ENCODE data around the gene FBLN1. TPM values are rescaled to one million over a fixed set of nuclear protein-coding genes. Genes with fewer than 3 reads are reported as not detected.

Gene FBLN1
- total RNA-seq, 1 experiment from 2014 or later, result 23.4 TPM

DNA sequence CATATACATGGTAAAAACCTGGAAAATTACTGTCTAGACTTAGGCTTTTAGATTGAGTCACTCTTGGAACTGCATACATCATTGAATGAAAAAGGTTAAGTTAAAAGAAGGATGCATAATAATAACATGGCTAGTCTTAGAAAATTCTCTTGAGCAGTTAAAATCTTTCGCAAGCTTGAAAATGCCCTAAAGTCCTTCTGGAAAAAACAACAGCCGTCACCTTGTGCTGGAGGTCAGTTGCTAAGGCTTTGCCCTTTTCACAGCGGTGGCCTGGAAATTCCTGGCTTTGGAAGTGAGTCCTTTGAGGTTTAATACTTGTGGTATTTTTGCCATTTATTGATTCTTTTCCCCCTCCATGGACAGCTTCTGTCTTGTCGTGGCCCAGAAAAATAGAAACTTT lies 17.4 kb upstream of the FBLN1 start:
- no peak overlapping the region for H3K4me2 ChIP-seq (ENCODE audit: low read length)
- BruUV-seq (replicated peaks), result no TSS peak
- no peak for DNase-seq (ENCODE audit: low read depth, low spot score)
- no peak for TF ChIP-seq MAX (IDR thresholded peaks at IDR 0.05)
- TF ChIP-seq EZH2 (IDR thresholded peaks at IDR 0.05), result no peak
- TF ChIP-seq ZNF274 (IDR thresholded peaks at IDR 0.05; ENCODE audit: low read depth, low read length), result no peak
- TF ChIP-seq CBX3 (IDR thresholded peaks at IDR 0.05; ENCODE audit: low read depth), result no peak
- TF ChIP-seq CEBPB (IDR thresholded peaks at IDR 0.05; ENCODE audit: low read depth), result no peak
- no peak for TF ChIP-seq TCF7L2 (IDR thresholded peaks at IDR 0.05; ENCODE audit: borderline replicate concordance, extremely low read depth, insufficient read depth, insufficient read length)
- no peak for TF ChIP-seq SRF (IDR thresholded peaks at IDR 0.05; ENCODE audit: low read depth)
- TF ChIP-seq, protein P1, sequence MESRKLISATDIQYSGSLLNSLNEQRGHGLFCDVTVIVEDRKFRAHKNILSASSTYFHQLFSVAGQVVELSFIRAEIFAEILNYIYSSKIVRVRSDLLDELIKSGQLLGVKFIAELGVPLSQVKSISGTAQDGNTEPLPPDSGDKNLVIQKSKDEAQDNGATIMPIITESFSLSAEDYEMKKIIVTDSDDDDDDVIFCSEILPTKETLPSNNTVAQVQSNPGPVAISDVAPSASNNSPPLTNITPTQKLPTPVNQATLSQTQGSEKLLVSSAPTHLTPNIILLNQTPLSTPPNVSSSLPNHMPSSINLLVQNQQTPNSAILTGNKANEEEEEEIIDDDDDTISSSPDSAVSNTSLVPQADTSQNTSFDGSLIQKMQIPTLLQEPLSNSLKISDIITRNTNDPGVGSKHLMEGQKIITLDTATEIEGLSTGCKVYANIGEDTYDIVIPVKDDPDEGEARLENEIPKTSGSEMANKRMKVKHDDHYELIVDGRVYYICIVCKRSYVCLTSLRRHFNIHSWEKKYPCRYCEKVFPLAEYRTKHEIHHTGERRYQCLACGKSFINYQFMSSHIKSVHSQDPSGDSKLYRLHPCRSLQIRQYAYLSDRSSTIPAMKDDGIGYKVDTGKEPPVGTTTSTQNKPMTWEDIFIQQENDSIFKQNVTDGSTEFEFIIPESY (IDR thresholded peaks at IDR 0.05; ENCODE audit: extremely low read depth, insufficient replicate concordance, low read length), result no peak
- TF ChIP-seq, protein P2, sequence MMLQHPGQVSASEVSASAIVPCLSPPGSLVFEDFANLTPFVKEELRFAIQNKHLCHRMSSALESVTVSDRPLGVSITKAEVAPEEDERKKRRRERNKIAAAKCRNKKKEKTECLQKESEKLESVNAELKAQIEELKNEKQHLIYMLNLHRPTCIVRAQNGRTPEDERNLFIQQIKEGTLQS (IDR thresholded peaks at IDR 0.05), result no peak
- TF ChIP-seq POLR2AphosphoS5 (IDR thresholded peaks at IDR 0.05; ENCODE audit: low read depth, low read length), result no peak
- TF ChIP-seq ZFX (IDR thresholded peaks at IDR 0.05), result no peak
- TF ChIP-seq, protein P3, sequence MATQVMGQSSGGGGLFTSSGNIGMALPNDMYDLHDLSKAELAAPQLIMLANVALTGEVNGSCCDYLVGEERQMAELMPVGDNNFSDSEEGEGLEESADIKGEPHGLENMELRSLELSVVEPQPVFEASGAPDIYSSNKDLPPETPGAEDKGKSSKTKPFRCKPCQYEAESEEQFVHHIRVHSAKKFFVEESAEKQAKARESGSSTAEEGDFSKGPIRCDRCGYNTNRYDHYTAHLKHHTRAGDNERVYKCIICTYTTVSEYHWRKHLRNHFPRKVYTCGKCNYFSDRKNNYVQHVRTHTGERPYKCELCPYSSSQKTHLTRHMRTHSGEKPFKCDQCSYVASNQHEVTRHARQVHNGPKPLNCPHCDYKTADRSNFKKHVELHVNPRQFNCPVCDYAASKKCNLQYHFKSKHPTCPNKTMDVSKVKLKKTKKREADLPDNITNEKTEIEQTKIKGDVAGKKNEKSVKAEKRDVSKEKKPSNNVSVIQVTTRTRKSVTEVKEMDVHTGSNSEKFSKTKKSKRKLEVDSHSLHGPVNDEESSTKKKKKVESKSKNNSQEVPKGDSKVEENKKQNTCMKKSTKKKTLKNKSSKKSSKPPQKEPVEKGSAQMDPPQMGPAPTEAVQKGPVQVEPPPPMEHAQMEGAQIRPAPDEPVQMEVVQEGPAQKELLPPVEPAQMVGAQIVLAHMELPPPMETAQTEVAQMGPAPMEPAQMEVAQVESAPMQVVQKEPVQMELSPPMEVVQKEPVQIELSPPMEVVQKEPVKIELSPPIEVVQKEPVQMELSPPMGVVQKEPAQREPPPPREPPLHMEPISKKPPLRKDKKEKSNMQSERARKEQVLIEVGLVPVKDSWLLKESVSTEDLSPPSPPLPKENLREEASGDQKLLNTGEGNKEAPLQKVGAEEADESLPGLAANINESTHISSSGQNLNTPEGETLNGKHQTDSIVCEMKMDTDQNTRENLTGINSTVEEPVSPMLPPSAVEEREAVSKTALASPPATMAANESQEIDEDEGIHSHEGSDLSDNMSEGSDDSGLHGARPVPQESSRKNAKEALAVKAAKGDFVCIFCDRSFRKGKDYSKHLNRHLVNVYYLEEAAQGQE (IDR thresholded peaks at IDR 0.05; ENCODE audit: low read depth), result no peak
- TF ChIP-seq SIN3A (IDR thresholded peaks at IDR 0.05; ENCODE audit: low read depth), result no peak
- TF ChIP-seq ELF1 (IDR thresholded peaks at IDR 0.05; ENCODE audit: borderline replicate concordance, low read depth), result no peak
- TF ChIP-seq RAD21 (IDR thresholded peaks at IDR 0.05; ENCODE audit: low read depth), result no peak
- TF ChIP-seq POLR2A (IDR thresholded peaks at IDR 0.05; ENCODE audit: borderline replicate concordance, extremely low read depth, insufficient read depth, insufficient read length), result no peak
- TF ChIP-seq JUND (IDR thresholded peaks at IDR 0.05), result no peak
- TF ChIP-seq EZH2phosphoT487 (IDR thresholded peaks at IDR 0.05; ENCODE audit: borderline replicate concordance), result no peak
- TF ChIP-seq EGR1 (IDR thresholded peaks at IDR 0.05; ENCODE audit: low read depth), result no peak
- intact Hi-C loops (cut with micrococcal nuclease), result no loop called here
- H2AFZ ChIP-seq (ENCODE audit: low read depth, low read length, poor library complexity, severe bottlenecking), result no peak overlapping the region
- RAD21 ChIA-PET (ENCODE audit: low non-redundant PET in 1 of 2, low total read pairs in 2 of 2, uncharacterized antibody in 2 of 2, unreplicated experiment in 2 of 2), result no interaction called here
- H3K4me3 ChIP-seq (replicated peaks in 1 of 2; ENCODE audit: low read depth in 1 of 2, low read length in 2 of 2), result no peak overlapping the region
- H3K79me2 ChIP-seq (ENCODE audit: insufficient read depth, low read length), result no peaks in the 10 kb centered on the region
- no peak overlapping the region for H3K9ac ChIP-seq (ENCODE audit: low read length)
- POLR2A ChIA-PET, result no interaction called here
- no peaks in the 10 kb centered on the region for H3K9me2 ChIP-seq (ENCODE audit: insufficient read depth)
- no peaks in the 10 kb centered on the region for H3K27me3 ChIP-seq (ENCODE audit: insufficient read depth, low read length)
- CTCF ChIA-PET, result no interaction called here
- H3K27ac ChIP-seq (ENCODE audit: low read depth, low read length), result no peak overlapping the region
- H3K9me3 ChIP-seq (ENCODE audit: control insufficient read depth in 1 of 2, insufficient read depth in 1 of 2, low read depth in 1 of 2, low read length in 2 of 2), result peaks cover 6 to 8% of the 10 kb centered on the region in 2 experiments; a peak in 2 of 4 replicates
- H4K20me1 ChIP-seq (ENCODE audit: insufficient read depth), result no peaks in the 10 kb centered on the region
- no peak for ATAC-seq
- H3K36me3 ChIP-seq (ENCODE audit: control insufficient read depth in 1 of 2, insufficient read depth in 2 of 2, low read length in 2 of 2), result no peaks in the 10 kb centered on the region
- peaks cover 0 to 3% of the 10 kb centered on the region in 2 experiments; a peak in 1 of 4 replicates for H3K4me1 ChIP-seq (ENCODE audit: control insufficient read depth in 1 of 2, insufficient read depth in 2 of 2, low read length in 2 of 2)

Measured in HCT116 (cell line).